GM19193 (cell line): ENCODE measurements around the gene P4HB.

Experiments used
- POLR2A ChIP-seq: IDR thresholded peaks from 4 replicates; pipeline ENCODE4 v1.6.1; 2011; ENCODE audit not compliant: insufficient read depth, insufficient read length; ENCODE audit errors: extremely low read depth

Gene P4HB

GRCh38 chr17:81901167-81902022 lies 41.1 kb upstream of the P4HB start:
- no peak for TF ChIP-seq POLR2A

GRCh38 chr17:81900181-81900820 lies 40.0 kb upstream of the P4HB start:
- TF ChIP-seq POLR2A: no peak

- TF ChIP-seq POLR2A: no peak
These were observed 39.3 kb upstream of the P4HB start for GRCh38 chr17:81899514-81900166.

GRCh38 chr17:81898885-81899284 lies 38.5 kb upstream of the P4HB start:
- TF ChIP-seq POLR2A: no peak

GRCh38 chr17:81898029-81898866 lies 37.9 kb upstream of the P4HB start:
- no peak for TF ChIP-seq POLR2A

GRCh38 chr17:81895400-81895799 lies 35.1 kb upstream of the P4HB start:
- no peak for TF ChIP-seq POLR2A

GRCh38 chr17:81891303-81891552 lies 30.9 kb upstream of the P4HB start:
- no peak for TF ChIP-seq POLR2A

GRCh38 chr17:81890447-81891302 lies 30.3 kb upstream of the P4HB start:
- TF ChIP-seq POLR2A: no peak

GRCh38 chr17:81889602-81890001 lies 29.3 kb upstream of the P4HB start:
- no peak for TF ChIP-seq POLR2A

GRCh38 chr17:81888988-81889595 lies 28.8 kb upstream of the P4HB start:
- TF ChIP-seq POLR2A: no peak

- no peak for TF ChIP-seq POLR2A
These were observed 28.0 kb upstream of the P4HB start for GRCh38 chr17:81888105-81888987.

GRCh38 chr17:81885869-81886548 lies 25.7 kb upstream of the P4HB start:
- no peak for TF ChIP-seq POLR2A
